ENCODE measurements around the gene CRYGS.

DNA sequence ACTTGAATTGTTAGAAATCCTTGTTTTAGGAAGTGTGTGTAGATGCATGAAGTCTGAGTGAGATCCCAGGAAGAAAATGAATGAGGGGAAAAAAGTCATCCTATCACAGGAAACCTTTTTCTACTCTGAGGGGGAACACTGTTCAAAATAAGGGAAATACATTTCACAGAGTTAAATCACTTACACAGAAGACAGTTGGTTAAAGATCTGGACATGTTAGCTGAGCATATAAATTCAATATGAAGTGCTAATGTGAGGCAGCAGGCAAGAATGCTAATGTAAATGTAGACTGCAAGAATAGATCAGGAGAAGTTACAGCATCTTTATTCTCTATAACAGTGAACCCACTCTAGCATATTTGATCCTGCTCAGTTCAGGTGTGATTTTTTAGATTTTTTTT, 20.4 kb upstream of the CRYGS start:
- TF ChIP-seq NFYB (IDR thresholded peaks at IDR 0.05; ENCODE audit: extremely low read depth, insufficient read length), result no peak
- no peak for TF ChIP-seq CTCF (IDR thresholded peaks at IDR 0.05 in 2 of 3, conservative IDR thresholded peaks at IDR 0.05 in 1 of 3; ENCODE audit: insufficient read depth in 2 of 3, low read depth in 1 of 3, low read length in 3 of 3)
- TF ChIP-seq CREM (IDR thresholded peaks at IDR 0.05; ENCODE audit: low read depth), result no peak
- no peak for TF ChIP-seq POLR2AphosphoS5 (IDR thresholded peaks at IDR 0.05; ENCODE audit: control insufficient read depth, insufficient read depth, low read depth, low read length)
- TF ChIP-seq E2F1 (CRISPR knock-in tag; IDR thresholded peaks at IDR 0.05), result no peak
- TF ChIP-seq, protein P1, sequence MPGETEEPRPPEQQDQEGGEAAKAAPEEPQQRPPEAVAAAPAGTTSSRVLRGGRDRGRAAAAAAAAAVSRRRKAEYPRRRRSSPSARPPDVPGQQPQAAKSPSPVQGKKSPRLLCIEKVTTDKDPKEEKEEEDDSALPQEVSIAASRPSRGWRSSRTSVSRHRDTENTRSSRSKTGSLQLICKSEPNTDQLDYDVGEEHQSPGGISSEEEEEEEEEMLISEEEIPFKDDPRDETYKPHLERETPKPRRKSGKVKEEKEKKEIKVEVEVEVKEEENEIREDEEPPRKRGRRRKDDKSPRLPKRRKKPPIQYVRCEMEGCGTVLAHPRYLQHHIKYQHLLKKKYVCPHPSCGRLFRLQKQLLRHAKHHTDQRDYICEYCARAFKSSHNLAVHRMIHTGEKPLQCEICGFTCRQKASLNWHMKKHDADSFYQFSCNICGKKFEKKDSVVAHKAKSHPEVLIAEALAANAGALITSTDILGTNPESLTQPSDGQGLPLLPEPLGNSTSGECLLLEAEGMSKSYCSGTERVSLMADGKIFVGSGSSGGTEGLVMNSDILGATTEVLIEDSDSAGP (CRISPR knock-in tag; IDR thresholded peaks at IDR 0.05), result no peak
- no peak for TF ChIP-seq KAT2B (IDR thresholded peaks at IDR 0.05; ENCODE audit: low read depth, low read length)
- no peak for TF ChIP-seq HDAC6 (IDR thresholded peaks at IDR 0.05; ENCODE audit: low read depth, low read length)
